Measurements from ENCODE around the gene TMPRSS6.

TMPRSS6 gene

DNA sequence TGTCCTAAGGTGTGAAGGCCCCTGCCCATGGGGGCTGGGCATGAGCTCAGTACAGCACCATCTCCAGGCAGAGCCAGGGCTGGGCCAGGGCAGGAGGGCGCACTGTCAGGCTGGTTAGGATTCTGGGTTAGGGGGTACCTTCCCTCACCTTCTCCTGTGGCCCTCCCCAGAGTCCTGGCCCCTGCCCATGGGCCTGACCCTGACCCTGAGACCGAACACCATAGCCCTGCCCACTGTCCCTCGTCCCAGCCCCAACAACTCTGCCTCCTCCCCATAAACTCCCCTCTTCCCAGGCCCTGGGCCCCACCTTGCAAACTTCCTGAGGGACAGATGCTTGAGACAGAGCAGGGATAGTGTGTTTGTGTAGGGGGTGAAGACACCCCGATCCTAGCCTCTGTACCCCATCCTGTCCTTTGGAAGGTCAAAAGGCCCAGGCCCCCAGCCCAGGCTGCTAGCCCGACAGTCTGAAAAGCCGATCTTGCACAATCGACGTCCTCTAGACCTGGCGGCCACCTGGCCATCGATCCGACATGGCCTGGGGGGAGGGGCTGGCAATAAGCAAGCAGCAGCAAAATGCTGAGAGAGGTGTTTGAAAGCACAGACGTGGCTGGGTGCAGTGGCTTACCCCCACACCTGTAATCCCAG, 2.7 kb upstream of the TMPRSS6 start:
- no peak for DNase-seq

DNA sequence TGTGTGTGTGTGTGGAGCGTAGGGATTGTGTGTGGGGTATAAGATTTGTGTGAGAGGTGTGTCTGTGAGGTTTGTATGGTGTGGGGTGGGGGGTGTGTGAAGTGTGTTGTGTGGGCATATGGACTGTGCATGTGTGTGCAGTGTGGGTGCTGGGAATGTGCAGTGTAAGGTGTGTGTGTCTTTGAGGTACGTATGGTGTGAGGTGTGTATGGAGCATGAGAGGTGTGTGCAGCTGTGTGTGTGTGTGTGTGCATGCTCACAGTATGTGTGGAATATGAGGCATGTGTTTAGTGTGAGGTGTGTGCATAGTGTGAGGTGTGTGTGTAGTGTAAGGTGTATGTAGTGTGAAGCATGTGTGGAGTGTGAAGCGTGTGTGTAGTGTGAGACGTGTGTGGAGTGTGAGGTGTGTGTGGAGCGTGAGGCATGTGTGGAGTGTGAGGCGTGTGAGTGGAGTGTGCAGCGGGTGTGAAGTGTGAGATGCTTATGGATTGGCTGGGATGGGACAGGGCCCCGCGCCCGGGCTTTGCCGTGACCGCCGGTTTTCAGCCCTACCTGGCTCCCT, 1.7 kb upstream of the TMPRSS6 start:
- no peak for DNase-seq

- no peak for DNase-seq
Observed at GRCh38 chr22:37107816-37108621, 1.5 kb downstream of the TMPRSS6 start.

- DNase-seq, result no peak
Observed at GRCh38 chr22:37105990-37106389, 3.5 kb downstream of the TMPRSS6 start.

GRCh38 chr22:37105154-37105553, 4.4 kb downstream of the TMPRSS6 start:
- DNase-seq, result no peak

DNA sequence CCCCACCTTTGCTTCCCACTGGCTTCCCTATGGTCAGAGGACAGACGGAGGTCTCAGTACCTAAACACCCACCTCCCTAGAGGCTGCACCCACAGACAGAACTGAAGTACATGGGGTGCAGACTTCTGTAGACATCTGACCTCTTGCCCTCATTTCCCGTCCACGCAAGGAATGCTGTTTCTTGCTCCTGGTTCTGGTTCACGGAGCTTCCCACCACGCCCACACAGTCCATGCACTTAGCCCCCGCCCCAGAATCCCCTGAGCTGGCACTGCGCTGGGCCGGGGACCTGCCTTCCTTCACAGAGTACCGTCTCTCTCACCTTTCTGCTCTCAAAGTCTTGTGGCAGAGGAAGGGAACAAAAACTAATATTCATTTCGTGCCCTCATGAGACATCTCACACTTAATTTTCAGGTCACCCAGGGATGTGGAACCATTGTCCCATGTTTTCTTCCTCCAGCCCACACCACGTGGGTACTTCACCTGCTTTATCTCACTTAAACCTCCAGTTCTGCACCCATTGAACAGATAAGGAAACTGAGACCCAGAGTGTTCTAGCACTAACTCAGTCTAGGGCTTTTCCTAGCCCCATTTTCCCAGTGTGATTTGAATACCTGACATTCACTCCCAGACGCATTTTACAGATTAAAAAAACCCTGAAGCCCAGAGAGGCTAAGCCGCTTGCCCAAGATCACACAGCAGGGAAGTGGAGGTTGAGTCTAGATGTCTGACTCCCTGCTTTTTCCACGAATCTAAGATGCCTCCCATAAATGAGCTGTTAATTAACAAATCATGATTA, 5.7 kb downstream of the TMPRSS6 start:
- DNase-seq, result no peak

DNA sequence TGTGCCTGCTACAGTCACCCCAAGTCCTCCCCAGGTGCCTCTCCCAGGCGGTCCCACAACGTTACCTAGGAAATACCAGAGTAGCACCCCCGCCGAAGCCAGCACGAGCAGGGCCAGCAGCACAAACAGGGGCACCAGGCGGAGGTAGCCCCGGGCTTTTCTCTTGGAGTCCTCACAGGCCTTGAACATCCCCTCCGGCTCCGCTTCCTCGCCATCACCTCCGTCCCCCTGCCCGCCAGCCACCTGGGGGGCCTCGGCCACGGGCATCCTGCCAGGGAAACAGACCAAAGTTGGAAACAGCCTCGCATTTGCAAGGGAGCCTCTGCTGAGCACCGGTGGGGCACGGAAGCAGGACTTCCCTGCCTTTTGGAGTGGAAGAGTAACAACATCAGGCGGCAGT, 6.4 kb downstream of the TMPRSS6 start:
- DNase-seq, result no peak

DNA sequence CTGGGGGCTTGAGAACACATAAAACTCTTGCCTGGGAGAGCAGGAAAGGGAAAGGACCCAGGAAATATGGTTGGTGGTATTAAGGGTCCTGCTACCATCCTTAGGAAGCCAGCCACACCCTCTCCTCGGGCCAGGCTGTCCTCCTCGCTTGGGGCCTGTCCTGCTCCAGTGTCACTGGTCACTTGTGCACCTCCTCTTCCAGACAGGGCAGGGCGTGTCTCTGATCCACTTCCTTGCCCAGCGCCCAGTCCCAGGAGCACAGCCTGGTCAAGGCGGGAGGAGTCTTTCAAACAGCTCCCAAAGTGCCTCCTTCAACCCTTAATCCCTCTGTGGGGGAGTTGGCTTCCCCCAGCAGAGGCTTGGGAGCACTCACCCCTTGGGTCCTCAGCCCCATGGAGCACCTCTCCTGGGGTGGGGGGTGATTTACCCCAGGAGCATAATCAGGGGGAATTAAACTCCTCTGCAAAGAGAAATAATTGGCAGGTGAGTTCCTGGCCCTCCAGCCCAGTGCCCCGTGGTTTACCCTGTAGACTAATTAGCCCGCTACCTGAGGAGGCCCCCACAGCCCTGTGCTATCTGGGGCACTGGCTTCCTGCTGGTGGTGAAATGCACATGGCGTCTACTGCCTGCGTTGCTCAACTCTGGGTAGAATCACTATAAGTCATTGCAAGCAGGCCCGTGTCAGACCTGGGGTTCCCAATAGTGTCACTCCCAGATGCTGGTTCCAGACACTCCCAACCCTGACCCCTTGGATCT, 8.0 kb downstream of the TMPRSS6 start:
- DNase-seq, result no peak

DNA sequence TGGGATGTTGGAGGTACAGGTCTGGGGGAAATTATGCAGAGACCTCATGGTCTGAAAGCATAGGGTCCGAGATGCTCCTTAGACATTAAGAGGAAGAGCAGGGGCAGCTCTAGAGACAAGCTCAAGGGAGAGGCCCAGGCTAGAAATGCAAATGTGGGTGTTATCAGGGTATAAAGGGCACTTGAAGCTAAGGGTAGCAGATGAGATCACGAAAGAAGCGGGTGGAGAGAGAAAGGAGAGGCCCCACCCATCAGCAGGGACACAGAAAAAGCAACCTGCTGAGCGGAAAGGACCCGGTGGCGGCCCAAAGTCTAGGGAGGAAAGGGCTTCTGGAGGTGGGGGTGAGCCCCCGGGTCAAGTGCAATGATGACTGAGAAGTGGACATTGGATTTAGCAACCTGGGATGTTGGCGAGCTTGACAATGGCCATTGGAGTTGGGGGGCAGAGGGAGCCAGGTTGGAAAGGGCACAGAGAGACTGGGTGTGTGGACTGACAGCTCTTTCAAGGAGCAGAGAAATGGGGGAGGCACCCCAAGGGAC, 8.9 kb downstream of the TMPRSS6 start:
- peak; percentile 7 to 37 for DNase-seq

- no peak for DNase-seq
Observed at GRCh38 chr22:37098976-37099591, 10.4 kb downstream of the TMPRSS6 start.

DNA sequence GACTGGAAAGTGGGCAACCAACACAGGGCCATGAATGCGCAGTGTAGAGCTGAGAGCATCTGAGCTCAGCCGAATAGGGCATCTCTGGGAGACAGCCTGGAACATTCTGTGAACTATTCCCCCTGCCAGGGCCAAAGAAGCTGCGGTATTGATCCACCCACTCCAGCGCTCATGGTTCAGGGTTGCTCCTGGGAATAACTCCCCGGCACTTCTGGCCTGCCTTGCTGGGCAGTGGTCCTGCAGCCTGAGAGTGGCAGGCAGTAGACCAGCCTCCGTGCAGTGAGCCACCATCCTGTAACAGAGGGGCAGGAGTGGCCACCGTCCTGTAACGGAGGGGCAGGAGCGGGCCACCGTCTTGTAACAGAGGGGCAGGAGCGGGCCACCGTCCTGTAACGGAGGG, 12.2 kb downstream of the TMPRSS6 start:
- no peak for DNase-seq

- no peak for DNase-seq
Observed at GRCh38 chr22:37095113-37095512, 14.4 kb downstream of the TMPRSS6 start.

- DNase-seq, result no peak
Observed at GRCh38 chr22:37094239-37094638, 15.3 kb downstream of the TMPRSS6 start.

- DNase-seq, result no peak
Observed at GRCh38 chr22:37092997-37093396, 16.5 kb downstream of the TMPRSS6 start.

DNA sequence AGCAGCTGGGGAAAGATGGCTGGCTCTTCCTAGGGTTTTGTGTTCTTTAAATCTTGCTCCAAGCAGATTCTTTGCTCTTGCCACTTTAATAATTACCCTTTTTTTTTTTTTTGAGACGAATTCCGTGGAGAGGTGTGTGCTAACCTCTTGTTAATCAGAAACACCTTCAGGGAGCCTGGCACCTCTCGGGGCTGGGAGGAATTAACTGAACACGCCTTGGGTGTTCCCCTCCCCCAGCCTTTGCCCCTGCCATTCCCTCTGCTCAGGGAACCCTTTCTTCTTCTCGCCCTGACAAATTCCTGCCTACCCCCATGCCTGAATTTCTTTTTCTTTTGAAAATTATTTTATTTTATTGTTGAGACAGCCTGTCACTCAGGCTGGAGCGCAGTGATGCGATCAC, 17.5 kb downstream of the TMPRSS6 start:
- no peak for DNase-seq

DNA sequence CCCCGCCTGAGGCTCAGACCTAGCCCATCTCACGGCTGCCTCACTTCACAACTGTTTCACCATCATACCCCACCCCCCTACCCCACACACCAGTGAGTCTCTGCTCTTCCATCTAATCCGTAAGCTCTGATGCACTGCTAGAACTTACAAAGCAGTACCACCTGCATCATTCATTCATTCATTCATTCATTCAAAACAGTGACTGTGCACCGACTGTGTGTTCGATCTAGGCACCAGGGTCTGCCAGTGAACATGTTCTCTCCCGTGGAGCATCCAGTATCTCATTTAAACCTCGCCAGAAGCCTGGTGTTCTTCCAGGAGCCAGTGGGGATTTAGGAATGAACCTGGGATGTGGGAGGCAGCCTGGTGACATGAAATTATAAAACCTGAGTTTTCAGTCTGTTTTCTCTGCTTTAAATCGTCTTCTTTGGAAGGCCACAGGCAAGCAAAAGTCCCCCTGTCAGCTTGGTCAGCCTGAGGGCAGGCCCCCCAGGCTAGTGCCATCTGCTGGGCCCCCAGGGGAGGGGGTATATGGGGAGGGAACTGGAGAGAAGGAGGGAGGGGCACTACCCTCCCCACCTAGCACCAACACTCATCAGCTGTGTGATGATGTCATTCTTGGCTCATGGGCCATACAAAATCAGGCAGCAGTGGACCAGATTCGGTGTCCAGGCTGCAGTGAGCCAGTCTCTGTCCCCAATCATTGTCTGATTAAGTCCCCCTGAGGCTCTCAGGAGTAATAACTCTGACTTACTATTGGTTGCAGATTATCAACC, 18.4 kb downstream of the TMPRSS6 start:
- no peak for DNase-seq

- DNase-seq, result no peak
Observed at GRCh38 chr22:37089434-37089833, 20.1 kb downstream of the TMPRSS6 start.

- no peak for DNase-seq
Observed at GRCh38 chr22:37088750-37089408, 20.6 kb downstream of the TMPRSS6 start.

GRCh38 chr22:37088108-37088605, 21.4 kb downstream of the TMPRSS6 start:
- DNase-seq, result peak in 1 of 2 experiments; percentile 16

DNA sequence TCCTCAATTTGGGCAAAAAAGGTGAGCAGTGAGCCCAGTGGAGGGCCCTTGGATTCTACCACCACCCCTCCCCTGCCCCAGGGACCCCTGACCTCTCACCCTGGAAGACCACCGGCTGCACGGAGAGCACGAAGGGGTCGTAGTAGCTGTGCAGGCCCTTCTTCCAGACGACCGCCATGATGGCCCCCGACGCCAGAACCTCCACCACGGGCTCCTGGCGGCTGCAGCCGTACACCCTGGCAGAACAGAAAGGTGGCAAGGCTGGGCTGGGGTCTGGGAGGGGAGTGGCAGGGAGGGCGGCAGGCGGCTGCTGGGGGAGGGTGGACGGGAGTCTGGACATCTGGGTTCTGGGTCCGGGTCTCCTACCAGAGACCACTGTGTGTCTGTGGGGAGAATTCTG, 23.3 kb downstream of the TMPRSS6 start:
- DNase-seq, result no peak

Measured in NCI-H187 (cell line).